NCI-H146 treated with DMSO at 0.1 percent for 48 hours (cell line): ENCODE results near the gene CCR5AS.
"Not testable (repeated sequence)": the region's sequence is repeated elsewhere in the genome, so short reads cannot be mapped to it uniquely, and the experiment has no call there.

ENCODE experiments used
- DNase-seq: peaks from one replicate; lab custom pipeline; 2025; ENCODE audit not compliant: unreplicated experiment; lab: John Stamatoyannopoulos, UW

Gene CCR5AS

DNA sequence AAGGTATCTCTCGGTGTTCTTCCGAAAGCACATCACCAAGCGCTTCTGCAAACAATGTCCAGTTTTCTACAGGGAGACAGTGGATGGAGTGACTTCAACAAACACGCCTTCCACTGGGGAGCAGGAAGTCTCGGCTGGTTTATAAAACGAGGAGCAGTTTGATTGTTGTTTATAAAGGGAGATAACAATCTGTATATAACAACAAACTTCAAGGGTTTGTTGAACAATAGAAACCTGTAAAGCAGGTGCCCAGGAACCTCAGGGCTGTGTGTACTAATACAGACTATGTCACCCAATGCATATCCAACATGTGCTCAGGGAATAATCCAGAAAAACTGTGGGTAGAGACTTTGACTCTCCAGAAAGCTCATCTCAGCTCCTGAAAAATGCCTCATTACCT, 48.4 kb downstream of the CCR5AS start:
- DNase-seq = no peak

DNA sequence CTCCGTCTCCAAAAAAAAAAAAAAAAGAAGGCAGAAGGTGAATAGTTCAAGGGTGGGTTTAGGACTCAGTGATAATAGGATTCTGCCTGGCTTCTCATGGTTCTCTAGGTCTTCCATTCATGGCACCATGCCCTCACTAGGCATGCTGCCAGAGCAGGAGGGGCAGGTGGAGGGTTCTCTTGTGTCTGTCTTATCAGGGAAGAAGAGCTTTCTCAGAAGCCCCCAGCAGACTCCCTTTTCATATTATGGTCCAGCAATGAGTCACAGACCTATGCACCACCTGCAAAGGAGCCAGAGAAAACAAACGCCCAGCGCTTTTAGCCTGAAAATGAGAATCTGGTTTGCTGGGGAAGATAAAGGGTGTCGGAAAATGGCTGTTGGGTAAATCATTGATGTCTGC, 50.0 kb downstream of the CCR5AS start:
- no peak for DNase-seq

- DNase-seq = no peak
These were observed 50.6 kb downstream of the CCR5AS start for GRCh38 chr3:46356276-46356675.

- DNase-seq = no peak
These were observed 51.9 kb downstream of the CCR5AS start for GRCh38 chr3:46354984-46355383.

DNA sequence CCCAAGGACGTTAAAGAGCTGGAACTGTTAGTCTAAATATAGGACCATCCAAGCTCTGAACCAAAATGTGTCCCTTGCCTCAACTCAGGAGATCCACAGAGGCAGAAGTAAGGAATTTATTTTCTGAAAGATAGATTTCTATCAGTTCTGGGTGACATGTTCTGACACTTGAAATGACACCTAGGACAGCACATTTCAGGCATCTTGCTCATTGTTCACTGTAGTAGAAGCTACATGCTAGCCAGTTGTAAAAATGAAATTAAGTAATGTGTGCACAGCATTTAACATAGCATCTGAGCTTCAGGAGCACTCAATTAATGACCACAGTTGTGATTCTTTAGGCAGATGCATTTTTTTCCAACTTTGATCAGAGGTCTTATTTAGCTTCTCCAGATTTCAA, 52.4 kb downstream of the CCR5AS start:
- no peak for DNase-seq

DNA sequence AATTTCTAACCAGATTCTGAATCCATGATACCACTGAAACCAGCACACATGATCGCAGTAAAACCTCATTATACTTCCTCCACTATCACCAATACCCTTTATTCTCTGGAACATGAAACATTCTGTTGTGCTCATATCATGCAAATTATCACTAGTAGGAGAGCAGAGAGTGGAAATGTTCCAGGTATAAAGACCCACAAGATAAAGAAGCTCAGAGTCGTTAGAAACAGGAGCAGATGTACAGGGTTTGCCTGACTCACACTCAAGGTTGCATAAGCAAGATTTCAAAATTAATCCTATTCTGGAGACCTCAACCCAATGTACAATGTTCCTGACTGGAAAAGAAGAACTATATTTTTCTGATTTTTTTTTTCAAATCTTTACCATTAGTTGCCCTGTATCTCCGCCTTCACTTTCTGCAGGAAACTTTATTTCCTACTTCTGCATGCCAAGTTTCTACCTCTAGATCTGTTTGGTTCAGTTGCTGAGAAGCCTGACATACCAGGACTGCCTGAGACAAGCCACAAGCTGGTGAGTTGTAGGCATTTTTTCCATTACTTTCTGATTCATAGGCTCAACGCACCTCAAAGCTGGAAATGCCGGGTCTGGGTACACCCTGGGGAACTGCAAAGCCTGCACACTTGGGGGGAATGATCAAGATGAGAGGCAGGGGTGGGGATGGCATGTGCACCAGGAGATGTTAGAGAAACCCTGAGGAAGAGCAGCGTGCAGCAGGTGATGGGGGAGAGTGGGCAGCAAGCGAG, 53.0 kb downstream of the CCR5AS start, which contains the start of gene CCR2:
TSS of gene CCR2 (plus strand) at position 465 of the 764 bp plus-strand sequence. CDS start 3,417 bp downstream, outside the sequence.
- no peak for DNase-seq

DNA sequence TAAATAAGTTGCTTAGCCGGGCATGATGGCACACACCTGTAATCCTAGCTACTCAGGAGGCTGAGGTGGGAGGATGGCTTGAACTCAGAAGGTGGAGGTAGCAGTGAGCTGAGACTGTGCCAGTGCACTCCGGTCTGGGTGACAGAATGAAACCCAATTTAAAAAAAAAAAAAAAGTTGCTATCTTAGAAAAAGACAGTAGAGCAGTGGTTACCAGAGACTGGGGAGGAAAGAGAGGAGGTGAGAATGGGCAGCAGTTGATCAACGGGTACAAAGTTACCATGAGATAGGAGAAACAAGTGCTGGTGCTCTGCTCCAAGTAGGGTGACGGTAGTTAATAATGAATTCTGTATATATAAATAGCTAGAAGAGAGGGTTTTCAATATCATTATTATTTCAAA, 53.8 kb downstream of the CCR5AS start:
- DNase-seq = no peak

GRCh38 chr3:46351646-46352045, 55.2 kb downstream of the CCR5AS start:
- DNase-seq = no peak

DNA sequence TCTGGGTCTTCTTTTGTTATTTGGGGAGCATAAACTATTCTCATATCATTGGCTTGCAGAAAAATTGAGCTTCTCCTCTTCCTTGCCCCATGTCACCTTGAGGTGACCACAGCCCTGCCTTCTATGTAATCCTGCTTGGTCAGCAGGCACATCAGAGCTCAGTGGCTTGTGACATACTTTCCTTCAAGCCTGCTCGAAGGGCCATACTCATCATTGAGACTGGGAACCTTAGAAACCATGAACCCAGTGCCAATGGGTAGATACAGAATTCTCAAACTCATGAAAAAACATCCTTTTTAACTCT, 56.7 kb downstream of the CCR5AS start:
- no peak for DNase-seq

- no peak for DNase-seq
These were observed 57.2 kb downstream of the CCR5AS start for GRCh38 chr3:46349484-46350261.

DNA sequence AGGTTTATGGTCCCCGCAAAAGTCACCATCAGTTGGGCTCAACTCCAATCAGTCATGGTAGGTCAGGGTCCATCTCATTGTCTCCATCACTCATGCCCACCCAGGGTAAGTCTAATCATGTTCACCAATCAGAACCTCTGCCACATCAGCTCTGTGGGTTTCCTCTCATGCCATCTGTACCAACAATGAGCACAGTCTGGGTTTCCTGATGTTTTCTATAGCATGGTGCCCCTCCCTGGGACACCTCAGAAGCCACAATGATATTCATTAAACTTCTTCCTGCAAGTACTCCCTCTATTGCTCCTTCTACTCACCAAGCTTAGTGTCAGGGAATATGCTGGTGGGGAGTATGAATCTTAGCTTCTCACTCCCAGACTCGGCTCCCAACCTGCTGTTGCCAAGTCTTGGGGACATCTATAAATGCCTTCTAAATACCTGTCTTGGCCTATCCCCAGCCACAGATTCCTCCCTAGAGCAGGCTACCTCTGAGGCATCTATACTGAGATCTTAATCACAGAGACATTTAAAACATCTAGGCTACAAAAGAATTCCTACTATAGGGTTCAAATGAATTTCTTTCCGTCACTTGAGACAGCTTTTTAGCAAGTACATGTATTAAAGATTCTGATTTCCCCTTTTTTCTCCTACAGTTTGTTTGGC, 57.9 kb downstream of the CCR5AS start:
- no peak for DNase-seq

- no peak for DNase-seq
These were observed 62.4 kb downstream of the CCR5AS start for GRCh38 chr3:46344476-46344875.

DNA sequence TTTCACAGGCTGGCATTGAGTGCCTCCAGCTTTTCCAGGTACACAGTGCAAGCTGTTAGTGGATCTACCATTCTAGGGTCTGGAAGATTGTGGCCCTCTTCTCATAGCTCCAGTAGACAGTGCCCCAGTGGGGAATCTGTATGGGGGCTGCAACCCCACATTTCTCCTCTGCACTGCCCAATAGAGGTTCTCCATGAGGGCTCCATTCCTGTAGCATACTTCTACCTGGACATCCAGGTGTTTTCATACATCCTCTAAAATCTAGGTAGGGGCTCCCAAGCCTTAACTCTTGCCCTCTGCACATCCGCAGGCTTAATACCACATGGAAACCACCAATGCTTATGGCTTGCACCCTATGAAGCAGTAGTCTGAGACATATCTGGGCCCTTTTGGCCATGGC, 68.0 kb downstream of the CCR5AS start:
- DNase-seq = no peak

GRCh38 chr3:46337911-46338310, 69.0 kb downstream of the CCR5AS start:
- DNase-seq = no peak

DNA sequence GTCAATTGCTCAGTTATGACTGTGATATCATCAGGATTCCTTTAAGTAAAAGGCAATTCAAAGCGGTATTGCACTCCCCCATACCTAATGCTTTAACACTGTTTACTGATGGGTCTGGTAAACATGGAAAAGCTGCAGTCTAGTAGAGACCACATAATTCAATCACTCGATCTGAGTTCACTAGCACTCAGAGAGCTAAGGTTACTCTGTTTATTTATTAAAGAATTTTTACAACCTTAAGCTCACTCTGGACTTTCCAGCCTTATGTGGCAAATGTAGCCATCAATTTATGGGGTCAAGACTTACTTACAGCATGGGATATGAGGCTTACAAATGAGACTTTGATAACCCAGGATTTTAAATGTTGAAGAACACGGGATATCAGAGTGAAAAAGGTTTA, 71.3 kb downstream of the CCR5AS start:
- no peak for DNase-seq

- no peak for DNase-seq
These were observed 72.0 kb downstream of the CCR5AS start for GRCh38 chr3:46334741-46335478.

GRCh38 chr3:46330676-46331075, 76.2 kb downstream of the CCR5AS start:
- DNase-seq = not testable (repeated sequence)

- DNase-seq = no peak
These were observed 81.1 kb downstream of the CCR5AS start for GRCh38 chr3:46325645-46326300.

- no peak for DNase-seq
These were observed 82.8 kb downstream of the CCR5AS start for GRCh38 chr3:46324036-46324435.

- no peak for DNase-seq
These were observed 85.3 kb downstream of the CCR5AS start for GRCh38 chr3:46321461-46322104.
